Urinary bladder (tissue), 4 donors: Measurements from ENCODE around the gene PRKCB. TPM values are rescaled to one million over a fixed set of nuclear protein-coding genes. Genes with fewer than 3 reads are reported as not detected.

ENCODE experiments used
- DNase-seq: peaks from one replicate; pipeline ENCODE4 v3.0.0-alpha.2; 2015; ENCODE audit errors: extremely low spot score
- H3K27ac ChIP-seq: one replicate; pipeline ENCODE4 v1.5.1; 2013; ENCODE audit warnings: low read depth, mild to moderate bottlenecking, moderate library complexity
- H3K36me3 ChIP-seq: one replicate; pipeline ENCODE4 v1.6.1; 2013; ENCODE audit warnings: mild to moderate bottlenecking, moderate library complexity; ENCODE audit not compliant: insufficient read depth
- H3K4me1 ChIP-seq: one replicate; pipeline ENCODE4 v1.6.1; 2013; ENCODE audit warnings: mild to moderate bottlenecking, moderate library complexity; ENCODE audit not compliant: insufficient read depth
- H3K4me3 ChIP-seq: one replicate; pipeline ENCODE4 v1.5.1; 2013; ENCODE audit warnings: low read depth, low read length
- WGBS: extraction: QIAGEN DNeasy Blood & Tissue Kit; methylation state at CpG from one replicate; pipeline ENCODE4 v1.1.7; 2013; 5-methylcytosine and 5-hydroxymethylcytosine counted together
- polyA plus RNA-seq: library from polyadenylated mRNA; stranded (reverse); fragments of 200-250 nt; gene quantifications from one replicate; pipeline ENCODE4 v1.2.3, GENCODE V29; 2013
- total RNA-seq: library from RNA; depleted of rRNA; stranded (reverse); fragments of >200 nt; gene quantifications from one replicate; pipeline ENCODE4 v1.2.3, GENCODE V29; 2014
- donor health status: healthy with polysubstance abuse.
- donor health status: healthy.

The PRKCB gene
- total and polyA plus RNA-seq, 2 donors = 7.0 to 8.9 TPM

GRCh38 chr16:24130494-24131085, 294.8 kb downstream of the PRKCB start:
- no peak overlapping the region for H3K27ac ChIP-seq
- no peaks in the 10 kb centered on the region for H3K36me3 ChIP-seq
- H3K4me3 ChIP-seq = no peak overlapping the region
- WGBS = 68% methylated on average over 10 of the region's 10 CpGs
- H3K4me1 ChIP-seq = no peaks in the 10 kb centered on the region
- DNase-seq = no peak

- Histone ChIP-seq H3K4me1 (no peaks in the 10 kb centered on the region), H3K27ac (no peak overlapping the region), H3K4me3 (no peak overlapping the region), H3K36me3 (no peaks in the 10 kb centered on the region)
- WGBS = 84% methylated on average over 2 of the region's 2 CpGs
- no peak for DNase-seq
Observed at GRCh38 chr16:24131294-24131693, 295.5 kb downstream of the PRKCB start.

- Histone ChIP-seq H3K4me3 (no peak overlapping the region), H3K4me1 (no peaks in the 10 kb centered on the region), H3K27ac (no peak overlapping the region), H3K36me3 (no peaks in the 10 kb centered on the region)
- no peak for DNase-seq
- 90% methylated on average over 2 of the region's 2 CpGs for WGBS
Observed at GRCh38 chr16:24132048-24132796, 296.4 kb downstream of the PRKCB start.

GRCh38 chr16:24132797-24133155, 297.0 kb downstream of the PRKCB start:
- Histone ChIP-seq H3K4me3 (no peak overlapping the region), H3K4me1 (no peaks in the 10 kb centered on the region), H3K36me3 (no peaks in the 10 kb centered on the region), H3K27ac (no peak overlapping the region)
- no peak for DNase-seq
- 84% methylated on average over 3 of the region's 3 CpGs for WGBS

- no peak overlapping the region for H3K27ac ChIP-seq
- 68% methylated on average over 9 of the region's 9 CpGs for WGBS
Observed at GRCh38 chr16:24135624-24136565, 300.1 kb downstream of the PRKCB start.

GRCh38 chr16:24138024-24138423, 302.2 kb downstream of the PRKCB start:
- no peaks in the 10 kb centered on the region for H3K36me3 ChIP-seq
- no peaks in the 10 kb centered on the region for H3K4me1 ChIP-seq
- no peak for DNase-seq
- 50% methylated on average over 2 of the region's 2 CpGs for WGBS
- no peak overlapping the region for H3K27ac ChIP-seq
- H3K4me3 ChIP-seq = no peak overlapping the region

More at GRCh38 chr16:24135624-24136565, 300.1 kb downstream of the PRKCB start:
- DNase-seq = no peak
- Histone ChIP-seq H3K4me3 (no peak overlapping the region), H3K36me3 (no peaks in the 10 kb centered on the region), H3K4me1 (no peaks in the 10 kb centered on the region)

GRCh38 chr16:24138575-24138974, 302.8 kb downstream of the PRKCB start:
- H3K27ac ChIP-seq = no peak overlapping the region
- no peak for DNase-seq
- no peak overlapping the region for H3K4me3 ChIP-seq
- H3K36me3 ChIP-seq = no peaks in the 10 kb centered on the region
- H3K4me1 ChIP-seq = no peaks in the 10 kb centered on the region
- 71% methylated on average over 2 of the region's 2 CpGs for WGBS

- Histone ChIP-seq H3K4me1 (no peaks in the 10 kb centered on the region), H3K4me3 (no peak overlapping the region), H3K36me3 (no peaks in the 10 kb centered on the region), H3K27ac (no peak overlapping the region)
- DNase-seq = no peak
- 71% methylated on average over 3 of the region's 3 CpGs for WGBS
Observed at GRCh38 chr16:24139282-24139681, 303.5 kb downstream of the PRKCB start.

- Histone ChIP-seq H3K4me1 (no peaks in the 10 kb centered on the region), H3K4me3 (no peak overlapping the region), H3K27ac (no peak overlapping the region), H3K36me3 (no peaks in the 10 kb centered on the region)
- WGBS = 59% methylated on average over 2 of the region's 2 CpGs
- no peak for DNase-seq
Observed at GRCh38 chr16:24140730-24141129, 304.9 kb downstream of the PRKCB start.

- Histone ChIP-seq H3K36me3 (no peaks in the 10 kb centered on the region), H3K4me1 (no peaks in the 10 kb centered on the region), H3K27ac (no peak overlapping the region), H3K4me3 (no peak overlapping the region)
- no peak for DNase-seq
- 72% methylated on average over 5 of the region's 5 CpGs for WGBS
Observed at GRCh38 chr16:24141466-24141865, 305.7 kb downstream of the PRKCB start.

GRCh38 chr16:24141917-24142316, 306.1 kb downstream of the PRKCB start:
- Histone ChIP-seq H3K4me1 (no peaks in the 10 kb centered on the region), H3K27ac (no peak overlapping the region), H3K36me3 (no peaks in the 10 kb centered on the region), H3K4me3 (no peak overlapping the region)
- DNase-seq = no peak
- 91% methylated on average over 2 of the region's 2 CpGs for WGBS

- Histone ChIP-seq H3K27ac (no peak overlapping the region), H3K4me1 (no peaks in the 10 kb centered on the region), H3K4me3 (no peak overlapping the region), H3K36me3 (no peaks in the 10 kb centered on the region)
- DNase-seq = no peak
- 90% methylated on average over 3 of the region's 3 CpGs for WGBS
Observed at GRCh38 chr16:24145927-24146326, 310.1 kb downstream of the PRKCB start.

GRCh38 chr16:24146518-24146917, 310.7 kb downstream of the PRKCB start:
- 28% methylated on average over 7 of the region's 7 CpGs for WGBS
- no peaks in the 10 kb centered on the region for H3K36me3 ChIP-seq
- no peak overlapping the region for H3K27ac ChIP-seq
- no peak overlapping the region for H3K4me3 ChIP-seq
- no peak for DNase-seq
- no peaks in the 10 kb centered on the region for H3K4me1 ChIP-seq

- Histone ChIP-seq H3K36me3 (no peaks in the 10 kb centered on the region), H3K4me3 (no peak overlapping the region), H3K27ac (no peak overlapping the region), H3K4me1 (no peaks in the 10 kb centered on the region)
- no peak for DNase-seq
- 73% methylated on average over 3 of the region's 3 CpGs for WGBS
Observed at GRCh38 chr16:24149102-24149501, 313.3 kb downstream of the PRKCB start.
